Testis (tissue), 2 donors: ENCODE measurements around the gene DNM3.

Experiments used
- POLR2A ChIP-seq: fragments of 450-650 bp; IDR thresholded peaks from one replicate; pipeline ENCODE4 v1.6.1; 2017; ENCODE audit warnings: antibody characterized with exemption, mild to moderate bottlenecking, moderate library complexity
- TF ChIP-seq, protein P1 (sequence below), 3 experiments: fragments of 450-650 bp in 2 of 3; fragments of 200-600 bp in 1 of 3; sonication (generic) in 1 of 3; IDR thresholded peaks; one replicate each; pipeline ENCODE4 v1.5.1; 2016 to 2019; ENCODE audit warnings: antibody characterized with exemption in 3 of 3, mild to moderate bottlenecking in 2 of 3, moderate library complexity in 1 of 3

DNA sequence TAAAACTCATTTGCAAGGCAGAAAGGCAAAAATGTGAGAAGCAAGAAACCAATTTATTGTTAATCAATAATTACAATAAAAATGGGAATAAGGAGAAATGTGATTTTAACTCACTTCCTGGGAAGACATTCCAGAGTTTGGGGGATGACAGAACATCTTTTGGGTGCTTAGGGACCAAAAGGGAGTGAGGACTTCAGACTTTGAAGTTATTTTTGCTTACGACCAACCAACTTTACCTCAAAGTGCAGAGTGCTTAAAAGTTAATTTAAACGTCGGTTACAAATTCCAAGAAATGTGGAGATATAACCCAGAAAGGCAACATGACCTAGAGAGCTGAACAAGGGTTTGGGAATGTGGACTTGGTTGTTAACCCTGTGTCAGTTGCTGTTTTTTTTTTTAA lies 344.7 kb downstream of the DNM3 start:
- TF ChIP-seq, protein P1, sequence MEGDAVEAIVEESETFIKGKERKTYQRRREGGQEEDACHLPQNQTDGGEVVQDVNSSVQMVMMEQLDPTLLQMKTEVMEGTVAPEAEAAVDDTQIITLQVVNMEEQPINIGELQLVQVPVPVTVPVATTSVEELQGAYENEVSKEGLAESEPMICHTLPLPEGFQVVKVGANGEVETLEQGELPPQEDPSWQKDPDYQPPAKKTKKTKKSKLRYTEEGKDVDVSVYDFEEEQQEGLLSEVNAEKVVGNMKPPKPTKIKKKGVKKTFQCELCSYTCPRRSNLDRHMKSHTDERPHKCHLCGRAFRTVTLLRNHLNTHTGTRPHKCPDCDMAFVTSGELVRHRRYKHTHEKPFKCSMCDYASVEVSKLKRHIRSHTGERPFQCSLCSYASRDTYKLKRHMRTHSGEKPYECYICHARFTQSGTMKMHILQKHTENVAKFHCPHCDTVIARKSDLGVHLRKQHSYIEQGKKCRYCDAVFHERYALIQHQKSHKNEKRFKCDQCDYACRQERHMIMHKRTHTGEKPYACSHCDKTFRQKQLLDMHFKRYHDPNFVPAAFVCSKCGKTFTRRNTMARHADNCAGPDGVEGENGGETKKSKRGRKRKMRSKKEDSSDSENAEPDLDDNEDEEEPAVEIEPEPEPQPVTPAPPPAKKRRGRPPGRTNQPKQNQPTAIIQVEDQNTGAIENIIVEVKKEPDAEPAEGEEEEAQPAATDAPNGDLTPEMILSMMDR (IDR thresholded peaks at IDR 0.05): no peak
- no peak for TF ChIP-seq POLR2A
